Measurements from ENCODE around the gene ZNF358.

The ZNF358 gene

GRCh38 chr19:7470540-7471305, 45.2 kb upstream of the ZNF358 start:
- H3K9ac ChIP-seq, result no peak overlapping the region
- no peak overlapping the region for H3K27ac ChIP-seq
- H3K4me1 ChIP-seq, result no peaks in the 10 kb centered on the region
- H3K79me2 ChIP-seq, result no peaks in the 10 kb centered on the region
- no peaks in the 10 kb centered on the region for H3K9me3 ChIP-seq (ENCODE audit: control insufficient read depth, low read length)
- H3K27me3 ChIP-seq (ENCODE audit: control insufficient read depth, insufficient read depth, low read length), result no peaks in the 10 kb centered on the region
- no peak overlapping the region for H3K4me2 ChIP-seq (ENCODE audit: low read length)
- TF ChIP-seq CTCF (IDR thresholded peaks at IDR 0.05), result no peak
- no peak overlapping the region for H2AFZ ChIP-seq
- no peaks in the 10 kb centered on the region for H3K36me3 ChIP-seq (ENCODE audit: control insufficient read depth, insufficient read depth, low read length)
- no peak overlapping the region for H3K4me3 ChIP-seq (ENCODE audit: low read depth, low read length)

- no peaks in the 10 kb centered on the region for H3K27me3 ChIP-seq (ENCODE audit: control insufficient read depth, insufficient read depth, low read length)
- no peak overlapping the region for H3K27ac ChIP-seq
- no peak overlapping the region for H3K4me3 ChIP-seq (ENCODE audit: low read depth, low read length)
- no peaks in the 10 kb centered on the region for H3K9me3 ChIP-seq (ENCODE audit: control insufficient read depth, low read length)
- no peaks in the 10 kb centered on the region for H3K79me2 ChIP-seq
- no peaks in the 10 kb centered on the region for H3K4me1 ChIP-seq
- H3K9ac ChIP-seq, result no peak overlapping the region
- H3K36me3 ChIP-seq (ENCODE audit: control insufficient read depth, insufficient read depth, low read length), result no peaks in the 10 kb centered on the region
- no peak overlapping the region for H3K4me2 ChIP-seq (ENCODE audit: low read length)
- no peak overlapping the region for H2AFZ ChIP-seq
- no peak for TF ChIP-seq CTCF (IDR thresholded peaks at IDR 0.05)
These were observed 43.9 kb upstream of the ZNF358 start for GRCh38 chr19:7471696-7472615.

GRCh38 chr19:7475665-7476064, 40.2 kb upstream of the ZNF358 start:
- Histone ChIP-seq H3K79me2 (no peaks in the 10 kb centered on the region), H3K36me3 (ENCODE audit: control insufficient read depth, insufficient read depth, low read length) (no peaks in the 10 kb centered on the region), H3K4me3 (ENCODE audit: low read depth, low read length) (no peak overlapping the region), H2AFZ (no peak overlapping the region), H3K9ac (no peak overlapping the region), H3K27me3 (ENCODE audit: control insufficient read depth, insufficient read depth, low read length) (no peaks in the 10 kb centered on the region), H3K4me2 (ENCODE audit: low read length) (no peak overlapping the region), H3K9me3 (ENCODE audit: control insufficient read depth, low read length) (no peaks in the 10 kb centered on the region), H3K27ac (no peak overlapping the region), H3K4me1 (no peaks in the 10 kb centered on the region)
- TF ChIP-seq CTCF (IDR thresholded peaks at IDR 0.05), result no peak

GRCh38 chr19:7476241-7476640, 39.7 kb upstream of the ZNF358 start:
- H3K9me3 ChIP-seq (ENCODE audit: control insufficient read depth, low read length), result no peaks in the 10 kb centered on the region
- no peak overlapping the region for H2AFZ ChIP-seq
- no peaks in the 10 kb centered on the region for H3K4me1 ChIP-seq
- no peak overlapping the region for H3K27ac ChIP-seq
- H3K4me2 ChIP-seq (ENCODE audit: low read length), result no peak overlapping the region
- no peak overlapping the region for H3K9ac ChIP-seq
- no peaks in the 10 kb centered on the region for H3K36me3 ChIP-seq (ENCODE audit: control insufficient read depth, insufficient read depth, low read length)
- H3K4me3 ChIP-seq (ENCODE audit: low read depth, low read length), result no peak overlapping the region
- no peak for TF ChIP-seq CTCF (IDR thresholded peaks at IDR 0.05)
- no peaks in the 10 kb centered on the region for H3K79me2 ChIP-seq
- no peaks in the 10 kb centered on the region for H3K27me3 ChIP-seq (ENCODE audit: control insufficient read depth, insufficient read depth, low read length)

All from parathyroid adenoma (tissue), 2 donors.